OCI-LY7 (cell line): Measurements from ENCODE around the gene C5orf24. TPM values are rescaled to one million over a fixed set of nuclear protein-coding genes. Genes with fewer than 3 reads are reported as not detected.
"Not testable (repeated sequence)": the region's sequence is repeated elsewhere in the genome, so short reads cannot be mapped to it uniquely, and the experiment has no call there.

Experiments
- BruUV-seq: library from RNA; stranded (reverse); fragments of 400-500 nt; replicated peaks from 2 replicates; lab custom pipeline; 2021; lab: Mats Ljungman, UMichigan
- CTCF ChIA-PET: fragments of 300-600 bp; sonication (Branson Sonifier 250); formaldehyde crosslinking; loops from one replicate; lab custom pipeline; 2022; ENCODE audit warnings: antibody characterized with exemption; ENCODE audit not compliant: unreplicated experiment; lab: Charles Lee
- POLR2A ChIA-PET: fragments of 300-600 bp; sonication (Branson Sonifier 250); formaldehyde crosslinking; loops from one replicate; lab custom pipeline; 2022; ENCODE audit warnings: antibody characterized with exemption; lab: Charles Lee
- DNase-seq: peaks from one replicate; pipeline ENCODE4 v3.0.0-alpha.2; 2015; ENCODE audit warnings: low spot score
- H2AFZ ChIP-seq: fragments of 200-600 bp; sonication (generic), shearing (Covaris generic); 2 replicates; pipeline ENCODE4 v1.6.1; 2014; ENCODE audit warnings: mild to moderate bottlenecking, antibody characterized with exemption, low read length, moderate library complexity
- H3K27ac ChIP-seq: fragments of 200-600 bp; sonication (generic); 2 replicates; pipeline ENCODE4 v1.5.1; 2014; ENCODE audit warnings: mixed run types, low read depth, mild to moderate bottlenecking, moderate library complexity, low read length, inconsistent platforms; ENCODE audit not compliant: poor library complexity, severe bottlenecking
- H3K36me3 ChIP-seq: fragments of 200-600 bp; sonication (generic); 2 replicates; pipeline ENCODE4 v1.6.1; 2014; ENCODE audit warnings: mild to moderate bottlenecking, antibody characterized with exemption, low read length, moderate library complexity, mixed read lengths; ENCODE audit not compliant: insufficient read depth
- H3K4me1 ChIP-seq: fragments of 200-600 bp; sonication (generic); 2 replicates; pipeline ENCODE4 v1.5.1; 2014; ENCODE audit warnings: mild to moderate bottlenecking, low read length; ENCODE audit not compliant: insufficient read depth, poor library complexity, severe bottlenecking
- H3K4me2 ChIP-seq: fragments of 200-600 bp; sonication (generic); 2 replicates; pipeline ENCODE4 v1.6.1; 2014; ENCODE audit warnings: mild to moderate bottlenecking, low read length
- H3K4me3 ChIP-seq: fragments of 200-600 bp; sonication (generic); 2 replicates; pipeline ENCODE4 v1.5.1; 2014; ENCODE audit warnings: mild to moderate bottlenecking, low read depth, low read length; ENCODE audit not compliant: poor library complexity, severe bottlenecking
- H3K79me2 ChIP-seq: fragments of 200-600 bp; sonication (generic); 2 replicates; pipeline ENCODE4 v1.6.1; 2016; ENCODE audit warnings: low read depth, mild to moderate bottlenecking, low read length, moderate library complexity, mixed read lengths; ENCODE audit not compliant: insufficient read depth
- H3K9me2 ChIP-seq: fragments of 200-600 bp; sonication (generic); 2 replicates; pipeline ENCODE4 v1.6.1; 2016; ENCODE audit warnings: mild to moderate bottlenecking, low read length, mixed read lengths; ENCODE audit not compliant: insufficient read depth
- H3K9me3 ChIP-seq: fragments of 200-600 bp; sonication (generic); 2 replicates; pipeline ENCODE4 v1.6.1; 2014; ENCODE audit warnings: mild to moderate bottlenecking, mixed run types, low read length, mixed read lengths
- H4K20me1 ChIP-seq: fragments of 200-600 bp; sonication (generic); 2 replicates; pipeline ENCODE4 v1.6.1; 2014; ENCODE audit warnings: mild to moderate bottlenecking, antibody characterized with exemption, low read length, moderate library complexity, mixed read lengths; ENCODE audit not compliant: insufficient read depth
- EZH2phosphoT487 ChIP-seq: fragments of 200-600 bp; sonication (generic); IDR thresholded peaks from 2 replicates; pipeline ENCODE4 v1.6.1; 2018; ENCODE audit warnings: low read depth, borderline replicate concordance, mild to moderate bottlenecking, mixed run types, antibody characterized with exemption, low read length, moderate library complexity, mixed read lengths
- intact Hi-C: fragments of 100-400 bp; cut with micrococcal nuclease; formaldehyde crosslinking; loops from one replicate; pipeline ENCODE4 v1.10.0; 2022; ENCODE audit not compliant: unreplicated experiment
- total RNA-seq, 2 experiments: library from RNA; depleted of rRNA in 1 of 2; stranded (reverse); fragments of >200 nt in 1 of 2; shearing (Covaris generic) in 1 of 2; gene quantifications; 2 replicates each; pipeline ENCODE4 v1.2.3, GENCODE V29; 2014 to 2022
- TF ChIP-seq, protein P1 (sequence below): fragments of 200-600 bp; sonication (generic); conservative IDR thresholded peaks from 2 replicates; pipeline ENCODE4 v1.5.1; 2014; ENCODE audit warnings: mild to moderate bottlenecking, antibody characterized with exemption, low read length, moderate library complexity, mixed read lengths

Gene C5orf24
- total RNA-seq, 2 experiments from 2014 or later, result 33.8 to 36.7 TPM

DNA sequence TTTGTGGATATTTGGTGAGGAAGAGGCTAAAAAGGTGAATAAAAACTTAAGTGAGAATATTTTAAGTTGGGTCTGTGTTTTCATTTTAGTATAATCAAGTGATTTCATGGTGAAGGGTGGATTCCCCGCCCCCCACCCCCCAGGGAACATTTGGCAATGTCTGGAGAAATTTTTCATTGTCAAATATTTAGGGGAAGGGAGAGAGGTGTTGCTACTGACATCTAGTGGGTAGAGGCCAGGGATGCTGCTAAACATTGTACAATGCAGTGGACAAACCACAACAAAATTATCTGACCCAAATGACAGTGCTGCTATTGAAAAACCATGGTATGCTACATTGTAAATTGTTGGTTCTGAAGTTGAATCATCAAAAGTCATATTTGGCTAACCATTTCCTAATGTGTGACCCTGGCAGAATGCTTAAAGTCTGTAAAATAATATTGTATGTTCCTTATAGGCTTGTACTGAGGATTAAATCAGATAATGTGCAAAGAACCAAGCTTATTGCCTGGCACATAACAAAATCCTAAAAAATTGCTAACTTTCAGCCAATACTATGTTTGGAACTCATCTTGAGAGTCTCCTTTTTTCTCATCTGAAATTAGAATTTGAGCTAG is 5.6 kb downstream of the C5orf24 start:
- intact Hi-C loops, result loop anchor here (2.0 kb wide), 1 partner anchor 113 kb away; the partner anchor contains the start of gene CAMLG
- no peak overlapping the region for H3K27ac ChIP-seq
- H3K9me2 ChIP-seq, result no peaks in the 10 kb centered on the region
- H3K79me2 ChIP-seq, result peaks cover 40% of the 10 kb centered on the region
- CTCF ChIA-PET, result no interaction called here
- peaks cover 69% of the 10 kb centered on the region for H3K36me3 ChIP-seq
- H3K9me3 ChIP-seq, result no peaks in the 10 kb centered on the region
- H3K4me1 ChIP-seq, result peaks cover 9% of the 10 kb centered on the region
- BruUV-seq, result no TSS peak
- no peak overlapping the region for H2AFZ ChIP-seq
- H4K20me1 ChIP-seq, result 0 out of 2 replicates have a peak, but pooled peaks cover 4% of the 10 kb centered on the region
- POLR2A ChIA-PET, result interaction anchor here (0.7 to 1.8 kb wide), 6 partner anchors 9 to 406 kb away, joined by 3 to 8 read pairs (median 3); no protein-coding TSS in a partner anchor
- TF ChIP-seq, protein P1, sequence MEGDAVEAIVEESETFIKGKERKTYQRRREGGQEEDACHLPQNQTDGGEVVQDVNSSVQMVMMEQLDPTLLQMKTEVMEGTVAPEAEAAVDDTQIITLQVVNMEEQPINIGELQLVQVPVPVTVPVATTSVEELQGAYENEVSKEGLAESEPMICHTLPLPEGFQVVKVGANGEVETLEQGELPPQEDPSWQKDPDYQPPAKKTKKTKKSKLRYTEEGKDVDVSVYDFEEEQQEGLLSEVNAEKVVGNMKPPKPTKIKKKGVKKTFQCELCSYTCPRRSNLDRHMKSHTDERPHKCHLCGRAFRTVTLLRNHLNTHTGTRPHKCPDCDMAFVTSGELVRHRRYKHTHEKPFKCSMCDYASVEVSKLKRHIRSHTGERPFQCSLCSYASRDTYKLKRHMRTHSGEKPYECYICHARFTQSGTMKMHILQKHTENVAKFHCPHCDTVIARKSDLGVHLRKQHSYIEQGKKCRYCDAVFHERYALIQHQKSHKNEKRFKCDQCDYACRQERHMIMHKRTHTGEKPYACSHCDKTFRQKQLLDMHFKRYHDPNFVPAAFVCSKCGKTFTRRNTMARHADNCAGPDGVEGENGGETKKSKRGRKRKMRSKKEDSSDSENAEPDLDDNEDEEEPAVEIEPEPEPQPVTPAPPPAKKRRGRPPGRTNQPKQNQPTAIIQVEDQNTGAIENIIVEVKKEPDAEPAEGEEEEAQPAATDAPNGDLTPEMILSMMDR, result peak; percentile 82
- no peak for TF ChIP-seq EZH2phosphoT487
- H3K4me2 ChIP-seq, result no peak overlapping the region
- H3K4me3 ChIP-seq, result no peak overlapping the region
- DNase-seq, result peak; percentile 37

DNA sequence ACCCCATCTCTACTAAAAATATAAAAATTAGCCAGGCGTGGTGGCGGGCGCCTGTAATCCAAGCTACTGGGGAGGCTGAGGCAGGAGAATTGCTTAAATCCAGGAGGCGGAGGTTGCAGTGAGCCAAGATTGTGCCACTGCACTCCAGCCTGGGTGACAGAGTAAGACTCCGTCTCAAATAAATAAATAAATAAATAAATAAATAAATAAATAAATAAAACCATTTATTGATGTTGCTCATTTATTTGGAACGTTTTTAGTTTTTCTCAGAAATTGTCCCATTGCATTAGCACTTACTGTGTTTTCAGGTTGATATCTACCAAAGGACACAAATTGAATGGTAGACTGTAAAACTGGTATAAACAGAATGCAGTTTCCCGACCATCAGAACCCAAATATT is 10.7 kb downstream of the C5orf24 start:
- H3K27ac ChIP-seq, CTCF ChIA-PET, H3K79me2 ChIP-seq, H2AFZ ChIP-seq, H3K9me3 ChIP-seq, H4K20me1 ChIP-seq, H3K4me1 ChIP-seq, H3K4me2 ChIP-seq, intact Hi-C loops, BruUV-seq, DNase-seq, H3K4me3 ChIP-seq, H3K9me2 ChIP-seq, POLR2A ChIA-PET: not testable (repeated sequence)
- H3K36me3 ChIP-seq, result peaks cover 83% of the 10 kb centered on the region

DNA sequence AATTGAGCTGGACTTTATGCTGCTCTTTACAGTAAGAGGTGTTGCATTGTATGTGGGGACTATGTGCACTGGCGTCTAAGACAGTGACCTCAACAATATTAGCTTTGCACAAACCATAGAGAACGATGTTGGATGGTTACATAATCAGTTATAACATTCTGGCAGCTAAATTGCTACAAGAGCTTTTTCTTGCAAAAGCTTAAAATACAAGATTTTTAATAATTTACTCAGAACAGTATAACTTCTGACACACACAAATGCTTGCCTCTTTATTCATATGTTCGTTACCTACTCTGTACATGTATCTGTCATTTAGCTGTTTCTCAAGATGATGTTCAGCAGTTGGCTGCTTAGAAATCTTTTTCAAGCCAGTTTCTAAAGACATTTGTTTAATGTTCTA is 11.6 kb downstream of the C5orf24 start:
- CTCF ChIA-PET, result no interaction called here
- H3K4me2 ChIP-seq, result no peak overlapping the region
- POLR2A ChIA-PET, result interaction anchor here (0.6 to 1.7 kb wide), 3 partner anchors 10 to 26 kb away, joined by 5 to 6 read pairs (median 5); partner anchors contain the start of gene C5orf24

More for the DNA sequence above, 11.6 kb downstream of the C5orf24 start:
- no peak overlapping the region for H2AFZ ChIP-seq
- TF ChIP-seq, protein P1, result no peak
- TF ChIP-seq EZH2phosphoT487, result no peak
- no peaks in the 10 kb centered on the region for H3K4me1 ChIP-seq
- no peak overlapping the region for H3K4me3 ChIP-seq
- 0 out of 2 replicates have a peak, but pooled peaks cover 4% of the 10 kb centered on the region for H4K20me1 ChIP-seq
- H3K9me3 ChIP-seq, result no peaks in the 10 kb centered on the region
- no peaks in the 10 kb centered on the region for H3K9me2 ChIP-seq
- BruUV-seq, result no TSS peak
- H3K27ac ChIP-seq, result no peak overlapping the region
- no peak for DNase-seq
- H3K36me3 ChIP-seq, result peaks cover 75% of the 10 kb centered on the region
- H3K79me2 ChIP-seq, result peaks cover 2% of the 10 kb centered on the region; the same call in 1 of the 2 replicates
- intact Hi-C loops, result no loop called here
